ENCODE measurements around the gene RNF213.
"Not testable (repeated sequence)": the region's sequence is repeated elsewhere in the genome, so short reads cannot be mapped to it uniquely, and the experiment has no call there.

DNA sequence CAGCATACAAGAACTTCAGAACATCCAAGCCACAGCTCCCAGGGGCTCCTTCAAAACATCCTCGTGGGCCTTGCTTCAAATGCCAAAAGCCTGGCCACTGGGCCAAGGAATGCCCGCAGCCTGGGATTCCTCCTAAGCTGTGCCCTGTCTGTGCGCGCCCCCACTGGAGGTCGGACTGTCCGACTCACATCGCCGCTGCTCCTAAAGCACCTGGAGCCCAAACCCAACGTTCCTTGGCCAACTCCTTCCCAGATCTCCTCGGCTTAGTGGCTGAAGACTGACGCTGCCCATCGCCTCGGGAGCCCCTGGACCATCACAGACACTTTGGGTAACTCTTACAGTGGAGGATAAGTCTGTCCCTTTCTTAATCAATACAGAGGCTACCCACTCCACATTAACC lies 141.4 kb downstream of the RNF213 start:
- TF ChIP-seq EZH2 (IDR thresholded peaks at IDR 0.05; ENCODE audit: borderline replicate concordance, low read length) = not testable (repeated sequence)
- TF ChIP-seq, protein P1, sequence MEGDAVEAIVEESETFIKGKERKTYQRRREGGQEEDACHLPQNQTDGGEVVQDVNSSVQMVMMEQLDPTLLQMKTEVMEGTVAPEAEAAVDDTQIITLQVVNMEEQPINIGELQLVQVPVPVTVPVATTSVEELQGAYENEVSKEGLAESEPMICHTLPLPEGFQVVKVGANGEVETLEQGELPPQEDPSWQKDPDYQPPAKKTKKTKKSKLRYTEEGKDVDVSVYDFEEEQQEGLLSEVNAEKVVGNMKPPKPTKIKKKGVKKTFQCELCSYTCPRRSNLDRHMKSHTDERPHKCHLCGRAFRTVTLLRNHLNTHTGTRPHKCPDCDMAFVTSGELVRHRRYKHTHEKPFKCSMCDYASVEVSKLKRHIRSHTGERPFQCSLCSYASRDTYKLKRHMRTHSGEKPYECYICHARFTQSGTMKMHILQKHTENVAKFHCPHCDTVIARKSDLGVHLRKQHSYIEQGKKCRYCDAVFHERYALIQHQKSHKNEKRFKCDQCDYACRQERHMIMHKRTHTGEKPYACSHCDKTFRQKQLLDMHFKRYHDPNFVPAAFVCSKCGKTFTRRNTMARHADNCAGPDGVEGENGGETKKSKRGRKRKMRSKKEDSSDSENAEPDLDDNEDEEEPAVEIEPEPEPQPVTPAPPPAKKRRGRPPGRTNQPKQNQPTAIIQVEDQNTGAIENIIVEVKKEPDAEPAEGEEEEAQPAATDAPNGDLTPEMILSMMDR (IDR thresholded peaks at IDR 0.05; ENCODE audit: low read length) = not testable (repeated sequence)
